Peyer's patch (tissue), 4 donors: ENCODE data around the gene CRHR2. TPM values are rescaled to one million over a fixed set of nuclear protein-coding genes. Genes with fewer than 3 reads are reported as not detected.

Experiments used
- DNase-seq, 3 donors: peaks; one replicate each; pipeline ENCODE4 v3.0.0-alpha.2; 2017 to 2019
- H3K27ac ChIP-seq, 4 donors: fragments of 200-600 bp; sonication (generic); one replicate each; pipeline ENCODE4 v1.5.1; 2016 to 2019
- H3K27me3 ChIP-seq, 2 donors: fragments of 200-600 bp; sonication (generic); one replicate each; pipeline ENCODE4 v1.5.1; 2019
- H3K36me3 ChIP-seq, 3 donors: fragments of 200-600 bp; sonication (generic); one replicate each; pipeline ENCODE4 v1.5.1; 2016 to 2019
- H3K4me1 ChIP-seq, 4 donors: fragments of 200-600 bp; sonication (generic); one replicate each; pipeline ENCODE4 v1.5.1; 2016 to 2019
- H3K4me3 ChIP-seq, 4 donors: fragments of 200-600 bp; sonication (generic); 1 replicate in 3 of 4; 2 replicates in 1 of 4; pipeline ENCODE4 v1.5.1; 2016 to 2019; ENCODE audit warnings: mild to moderate bottlenecking in 1 of 4
- H3K9me3 ChIP-seq, 4 donors: fragments of 200-600 bp; sonication (generic); one replicate each; pipeline ENCODE4 v1.5.1; 2016 to 2019; ENCODE audit warnings: mild to moderate bottlenecking in 1 of 4
- POLR2A ChIP-seq, 2 donors: fragments of 450-650 bp; IDR thresholded peaks; one replicate each; pipeline ENCODE4 v1.5.1; 2017; ENCODE audit warnings: antibody characterized with exemption in 2 of 2, mild to moderate bottlenecking in 2 of 2, moderate library complexity in 2 of 2
- total RNA-seq, 4 donors: library from RNA; depleted of rRNA; stranded (reverse); fragments of >200 nt; gene quantifications; one replicate each; pipeline ENCODE4 v1.1.0, GENCODE V29; 2016
- TF ChIP-seq, protein P1 (sequence below), 6 experiments: fragments of 450-650 bp in 4 of 6; fragments of 200-600 bp in 2 of 6; sonication (generic) in 1 of 6; IDR thresholded peaks; one replicate each; pipeline ENCODE4 v1.5.1; 2017 to 2019; ENCODE audit warnings: antibody characterized with exemption in 6 of 6, mild to moderate bottlenecking in 3 of 6, moderate library complexity in 1 of 6

The CRHR2 gene
- total RNA-seq, 4 donors from 2014 or later: not detected

- no peak overlapping the region for H3K4me3 ChIP-seq
- TF ChIP-seq, protein P1, sequence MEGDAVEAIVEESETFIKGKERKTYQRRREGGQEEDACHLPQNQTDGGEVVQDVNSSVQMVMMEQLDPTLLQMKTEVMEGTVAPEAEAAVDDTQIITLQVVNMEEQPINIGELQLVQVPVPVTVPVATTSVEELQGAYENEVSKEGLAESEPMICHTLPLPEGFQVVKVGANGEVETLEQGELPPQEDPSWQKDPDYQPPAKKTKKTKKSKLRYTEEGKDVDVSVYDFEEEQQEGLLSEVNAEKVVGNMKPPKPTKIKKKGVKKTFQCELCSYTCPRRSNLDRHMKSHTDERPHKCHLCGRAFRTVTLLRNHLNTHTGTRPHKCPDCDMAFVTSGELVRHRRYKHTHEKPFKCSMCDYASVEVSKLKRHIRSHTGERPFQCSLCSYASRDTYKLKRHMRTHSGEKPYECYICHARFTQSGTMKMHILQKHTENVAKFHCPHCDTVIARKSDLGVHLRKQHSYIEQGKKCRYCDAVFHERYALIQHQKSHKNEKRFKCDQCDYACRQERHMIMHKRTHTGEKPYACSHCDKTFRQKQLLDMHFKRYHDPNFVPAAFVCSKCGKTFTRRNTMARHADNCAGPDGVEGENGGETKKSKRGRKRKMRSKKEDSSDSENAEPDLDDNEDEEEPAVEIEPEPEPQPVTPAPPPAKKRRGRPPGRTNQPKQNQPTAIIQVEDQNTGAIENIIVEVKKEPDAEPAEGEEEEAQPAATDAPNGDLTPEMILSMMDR (IDR thresholded peaks at IDR 0.05): no peak
- TF ChIP-seq POLR2A (IDR thresholded peaks at IDR 0.05): no peak
- no peaks in the 10 kb centered on the region for H3K4me1 ChIP-seq
- no peak for DNase-seq
- H3K27me3 ChIP-seq: no peaks in the 10 kb centered on the region
- H3K9me3 ChIP-seq: no peaks in the 10 kb centered on the region
- H3K27ac ChIP-seq: no peak overlapping the region
- H3K36me3 ChIP-seq: peaks cover 0 to 51% (median 0%) of the 10 kb centered on the region in 3 donors
Measured at GRCh38 chr7:30635798-30636197, 46.5 kb downstream of the CRHR2 start.

- Histone ChIP-seq H3K9me3 (no peaks in the 10 kb centered on the region), H3K4me3 (no peak overlapping the region), H3K36me3 (peaks cover 0 to 57% (median 0%) of the 10 kb centered on the region in 3 donors), H3K27me3 (no peaks in the 10 kb centered on the region), H3K27ac (no peak overlapping the region), H3K4me1 (no peaks in the 10 kb centered on the region)
- DNase-seq: no peak
- TF ChIP-seq, protein P1 (IDR thresholded peaks at IDR 0.05): no peak
- no peak for TF ChIP-seq POLR2A (IDR thresholded peaks at IDR 0.05)
Measured at GRCh38 chr7:30634634-30635201, 47.5 kb downstream of the CRHR2 start.

DNA sequence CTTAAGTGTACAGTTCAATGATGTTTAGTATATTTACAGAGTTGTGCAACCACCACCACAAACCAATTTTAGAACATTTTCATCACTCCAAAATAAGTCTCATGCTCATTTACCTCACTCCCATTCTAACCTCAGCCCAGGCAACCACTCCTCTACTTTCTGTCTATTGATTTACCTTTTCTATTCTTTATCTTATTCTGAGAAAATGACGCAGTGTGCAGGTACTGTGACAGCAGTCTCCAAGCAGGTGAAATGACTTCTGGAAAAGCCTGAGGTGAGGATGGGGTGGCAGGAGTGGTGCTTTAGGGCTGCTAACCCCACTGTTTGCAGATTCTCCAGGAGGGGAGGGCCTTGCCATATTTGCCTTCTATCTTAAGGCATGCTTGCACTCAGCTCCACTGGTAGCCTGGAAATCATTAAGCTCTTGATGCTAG is 48.0 kb downstream of the CRHR2 start:
- TF ChIP-seq, protein P1 (IDR thresholded peaks at IDR 0.05): no peak
- TF ChIP-seq POLR2A (IDR thresholded peaks at IDR 0.05): no peak
- Histone ChIP-seq H3K4me1 (no peaks in the 10 kb centered on the region), H3K36me3 (peaks cover 0 to 62% (median 0%) of the 10 kb centered on the region in 3 donors), H3K27ac (no peak overlapping the region), H3K9me3 (no peaks in the 10 kb centered on the region), H3K27me3 (no peaks in the 10 kb centered on the region), H3K4me3 (no peak overlapping the region)
- DNase-seq: no peak

DNA sequence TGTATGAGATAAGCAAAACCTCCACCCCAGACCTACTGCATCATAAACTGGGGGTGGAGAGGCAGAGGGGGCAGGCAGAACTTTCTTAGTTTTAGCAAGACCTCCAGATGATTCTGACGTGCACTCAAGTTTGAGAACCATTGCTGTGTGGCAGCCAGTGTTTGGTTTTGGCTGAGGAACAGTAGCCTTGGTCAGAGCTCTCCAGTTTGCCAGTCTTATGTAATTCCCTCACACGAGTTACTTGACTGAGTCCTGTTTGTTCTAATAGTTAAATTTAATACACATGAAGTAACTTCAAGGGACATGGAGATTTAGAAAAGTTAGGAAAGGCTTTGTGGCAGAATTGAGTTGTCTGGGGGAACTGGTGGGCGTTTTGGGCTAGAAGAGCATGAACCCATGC is 49.0 kb downstream of the CRHR2 start:
- no peaks in the 10 kb centered on the region for H3K4me1 ChIP-seq

DNA sequence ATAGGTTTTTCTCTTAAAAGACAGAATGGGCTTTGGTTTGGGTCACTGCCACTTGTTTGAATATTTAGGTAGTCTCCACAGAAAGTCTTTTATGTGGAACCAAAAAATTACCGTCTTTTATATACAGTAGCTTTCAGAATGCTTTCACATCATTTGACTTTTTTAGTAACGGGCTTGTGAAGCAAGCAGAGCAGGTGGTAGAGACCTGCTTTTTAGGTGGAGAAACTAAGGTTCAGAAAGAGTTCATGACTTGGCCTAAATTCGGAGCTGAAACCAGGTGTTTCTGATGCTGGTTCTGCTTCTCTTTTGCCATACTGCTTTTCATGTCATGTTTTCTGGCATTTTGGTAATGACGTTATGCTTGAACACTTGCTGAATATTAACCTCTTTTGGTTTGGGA is 51.3 kb downstream of the CRHR2 start:
- Histone ChIP-seq H3K4me3 (no peak overlapping the region), H3K27me3 (no peaks in the 10 kb centered on the region), H3K27ac (no peak overlapping the region), H3K36me3 (peaks cover 0 to 93% (median 0%) of the 10 kb centered on the region in 3 donors), H3K9me3 (no peaks in the 10 kb centered on the region), H3K4me1 (no peaks in the 10 kb centered on the region)
- DNase-seq: no peak
- no peak for TF ChIP-seq POLR2A (IDR thresholded peaks at IDR 0.05)
- TF ChIP-seq, protein P1 (IDR thresholded peaks at IDR 0.05): no peak

More for the DNA sequence above, 49.0 kb downstream of the CRHR2 start:
- H3K36me3 ChIP-seq: peaks cover 0 to 72% (median 0%) of the 10 kb centered on the region in 3 donors
- TF ChIP-seq, protein P1 (IDR thresholded peaks at IDR 0.05): no peak
- no peak for TF ChIP-seq POLR2A (IDR thresholded peaks at IDR 0.05)
- H3K27me3 ChIP-seq: no peaks in the 10 kb centered on the region
- H3K27ac ChIP-seq: no peak overlapping the region
- no peaks in the 10 kb centered on the region for H3K9me3 ChIP-seq
- DNase-seq: no peak
- H3K4me3 ChIP-seq: no peak overlapping the region
